Jurkat, Clone E6-1 (cell line): ENCODE results near the gene ARID2.
A peak's percentile ranks its signal among the peaks of the same experiment; 100 is the strongest.

Experiments
- DNase-seq: peaks from one replicate; pipeline ENCODE4 v3.0.0-alpha.2; 2011; ENCODE audit warnings: low read depth, low spot score
- H3K4me3 ChIP-seq: 2 replicates; pipeline ENCODE4 v1.5.1; 2011; ENCODE audit warnings: mild to moderate bottlenecking, low read length, control low read depth, moderate library complexity

Gene ARID2

GRCh38 chr12:45756666-45757065 lies 27.2 kb downstream of the ARID2 start:
- no peak overlapping the region for H3K4me3 ChIP-seq
- no peak for DNase-seq

DNA sequence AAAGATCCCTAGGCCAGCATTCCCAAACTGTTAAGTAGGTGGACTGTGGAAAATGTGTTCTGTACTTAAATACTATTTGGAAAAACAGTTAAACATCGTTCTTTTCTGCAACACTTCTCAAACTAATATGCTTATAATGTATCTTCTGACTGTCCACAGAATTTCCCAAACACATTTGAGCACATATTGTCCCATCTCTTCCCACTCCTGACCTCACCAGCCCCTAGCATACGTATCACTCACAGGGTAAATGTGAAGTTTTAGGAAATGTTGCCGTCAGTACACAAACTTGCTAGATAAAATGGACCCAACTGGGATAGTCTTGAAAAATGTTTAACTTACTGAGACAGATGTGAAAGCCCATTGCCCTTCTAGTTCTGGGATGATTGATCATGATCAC lies 27.7 kb downstream of the ARID2 start:
- no peak for DNase-seq
- no peak overlapping the region for H3K4me3 ChIP-seq

- no peak for DNase-seq
Observed at GRCh38 chr12:45760333-45760732, 30.8 kb downstream of the ARID2 start.

DNA sequence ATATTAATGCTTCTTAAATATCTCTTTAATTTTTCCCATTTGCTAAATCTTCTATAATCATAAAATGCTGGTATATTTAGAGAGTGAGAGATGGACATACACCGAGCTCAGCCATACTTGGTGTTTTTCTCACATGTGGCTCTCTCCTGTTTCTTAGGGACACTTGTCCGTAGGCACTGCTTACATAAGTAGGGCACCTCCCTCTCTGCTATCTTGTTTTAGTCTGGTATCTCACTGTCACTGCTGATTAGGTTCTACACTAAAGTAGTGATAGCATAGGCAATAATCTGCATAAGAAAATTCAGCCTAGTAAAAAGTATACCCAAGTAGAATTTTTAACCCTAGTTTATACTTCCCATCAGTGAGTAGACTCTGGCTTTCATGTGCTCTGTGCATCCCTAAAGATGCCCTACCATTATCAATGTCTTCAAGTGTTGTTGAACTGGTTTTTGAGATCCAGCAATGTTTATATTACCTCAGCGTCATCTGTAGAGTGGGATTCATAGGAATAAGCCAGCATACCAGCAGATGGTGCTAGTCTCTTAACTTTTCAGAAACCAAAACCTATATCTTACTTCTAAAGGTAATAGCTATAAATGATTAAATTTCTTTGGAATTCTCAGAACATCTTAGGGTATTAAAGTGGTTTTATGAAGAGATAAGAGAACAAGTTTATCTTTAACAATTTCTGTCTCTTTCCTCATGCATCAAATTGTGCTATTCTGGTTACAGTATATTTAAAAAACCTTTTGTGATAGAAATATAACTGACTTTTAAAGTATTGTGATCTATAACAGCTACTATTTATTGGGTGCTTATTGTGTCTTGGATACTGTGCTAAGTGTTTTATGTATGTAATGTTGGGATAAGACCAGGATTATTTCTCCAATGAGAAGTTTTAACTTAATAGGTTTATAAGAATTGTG lies 32.9 kb downstream of the ARID2 start:
- no peak overlapping the region for H3K4me3 ChIP-seq
- DNase-seq: peak; percentile 27

More at GRCh38 chr12:45760333-45760732, 30.8 kb downstream of the ARID2 start:
- H3K4me3 ChIP-seq: no peak overlapping the region

GRCh38 chr12:45763381-45763780 lies 33.9 kb downstream of the ARID2 start:
- H3K4me3 ChIP-seq: no peak overlapping the region
- DNase-seq: no peak

DNA sequence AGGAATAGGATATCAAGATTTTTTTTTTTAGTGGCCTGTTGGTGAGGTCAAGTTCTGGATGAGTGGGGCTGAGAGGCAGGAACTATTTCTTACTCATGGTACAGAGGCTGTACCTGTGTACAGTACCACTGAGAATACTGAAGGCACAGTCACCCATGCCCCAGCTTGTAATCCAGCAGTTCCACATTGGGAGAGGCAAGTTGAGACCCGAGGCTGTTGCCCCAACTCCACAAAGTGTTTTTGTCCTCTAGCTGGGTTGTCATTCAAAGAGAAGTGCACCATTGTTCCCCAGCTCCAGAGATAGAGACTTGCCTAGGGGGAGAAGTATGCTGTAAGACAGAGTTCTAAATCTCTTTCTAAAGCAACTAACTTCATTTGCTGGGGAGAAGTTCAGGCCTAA lies 38.7 kb downstream of the ARID2 start:
- H3K4me3 ChIP-seq: no peak overlapping the region
- no peak for DNase-seq

GRCh38 chr12:45773747-45774146 lies 44.2 kb downstream of the ARID2 start:
- DNase-seq: peak; percentile 9
- H3K4me3 ChIP-seq: no peak overlapping the region

GRCh38 chr12:45774508-45775162 lies 45.1 kb downstream of the ARID2 start:
- H3K4me3 ChIP-seq: no peak overlapping the region
- DNase-seq: no peak

DNA sequence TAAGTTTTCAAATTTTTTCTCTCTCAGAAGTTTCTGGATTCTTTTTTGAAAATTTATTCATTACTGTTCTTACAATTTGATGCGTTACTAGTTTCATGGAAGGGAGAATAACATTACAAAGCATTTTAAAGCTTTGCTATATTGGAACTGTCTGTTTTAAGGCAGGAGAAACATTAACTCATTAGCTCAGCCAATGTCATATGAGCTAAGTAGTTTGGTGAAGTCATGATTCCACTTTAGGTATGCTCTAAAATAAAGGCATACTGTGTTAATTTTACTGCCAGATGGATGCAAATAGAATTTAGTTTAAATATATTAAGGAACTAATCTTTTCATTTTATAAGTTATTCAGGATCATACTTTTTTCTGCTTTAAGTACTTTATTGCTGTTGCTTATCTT lies 46.0 kb downstream of the ARID2 start:
- H3K4me3 ChIP-seq: no peak overlapping the region
- DNase-seq: no peak

- no peak for DNase-seq
- no peak overlapping the region for H3K4me3 ChIP-seq
Observed at GRCh38 chr12:45775964-45776363, 46.5 kb downstream of the ARID2 start.

DNA sequence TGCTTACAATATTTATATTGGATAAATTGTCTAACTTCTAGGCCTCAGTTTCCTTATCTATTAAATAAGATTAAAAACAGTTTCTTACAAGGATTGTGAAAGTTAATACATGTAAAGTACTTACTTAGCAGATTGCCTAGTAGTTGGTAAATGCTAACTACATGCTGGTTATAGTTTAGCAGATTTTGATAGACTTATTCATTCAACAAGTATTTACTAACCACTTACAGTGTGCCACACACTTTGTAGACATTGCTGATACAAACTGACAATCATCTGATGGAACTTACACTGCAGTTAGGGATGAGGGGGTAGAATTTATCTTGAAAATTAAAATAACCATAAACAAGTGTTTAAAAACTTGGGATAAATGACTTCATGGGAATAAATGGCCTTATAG lies 50.4 kb downstream of the ARID2 start:
- no peak overlapping the region for H3K4me3 ChIP-seq
- no peak for DNase-seq

- no peak overlapping the region for H3K4me3 ChIP-seq
- no peak for DNase-seq
Observed at GRCh38 chr12:45781080-45781479, 51.6 kb downstream of the ARID2 start.

GRCh38 chr12:45785315-45785714 lies 55.8 kb downstream of the ARID2 start:
- DNase-seq: no peak
- H3K4me3 ChIP-seq: no peak overlapping the region

DNA sequence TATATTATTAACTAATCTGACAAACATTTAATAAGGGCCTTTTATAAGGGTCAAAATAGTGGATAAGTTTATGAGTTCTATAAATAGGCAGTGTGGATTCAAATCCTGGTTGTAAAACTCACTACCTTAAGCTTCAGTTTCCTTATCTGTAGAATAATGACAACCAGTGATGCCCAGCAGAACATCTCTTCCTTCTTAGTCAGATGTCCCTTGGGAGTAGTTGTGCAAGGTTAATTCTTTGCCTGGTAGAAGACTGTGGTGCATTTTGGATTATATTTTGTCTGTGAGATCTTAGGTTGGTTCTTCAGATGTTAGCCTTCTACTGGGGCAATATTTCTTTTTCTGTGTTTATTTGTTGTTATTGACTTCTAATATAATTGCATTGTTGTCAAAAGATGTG lies 59.5 kb downstream of the ARID2 start:
- no peak for DNase-seq
- no peak overlapping the region for H3K4me3 ChIP-seq

GRCh38 chr12:45794422-45794821 lies 64.9 kb downstream of the ARID2 start:
- DNase-seq: no peak
- H3K4me3 ChIP-seq: no peak overlapping the region

DNA sequence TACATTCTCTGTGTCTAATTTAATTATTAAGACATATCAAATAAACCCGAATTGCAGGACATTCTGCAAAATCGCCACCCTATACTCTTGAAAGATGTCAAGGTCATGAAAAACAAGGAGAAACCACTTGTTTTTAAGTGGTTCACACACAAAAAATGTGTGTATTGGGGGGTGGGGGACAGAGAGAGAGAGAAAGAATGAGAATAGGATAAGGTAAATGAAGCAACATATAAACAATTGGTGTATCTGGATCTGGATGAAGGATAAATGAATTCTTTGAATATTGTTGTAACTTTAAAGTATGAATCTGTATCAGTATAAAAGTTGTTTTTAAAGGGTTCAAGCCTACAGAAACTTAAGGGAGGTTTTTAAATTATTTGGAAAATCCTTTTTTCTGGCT lies 72.1 kb downstream of the ARID2 start:
- no peak overlapping the region for H3K4me3 ChIP-seq
- DNase-seq: no peak

DNA sequence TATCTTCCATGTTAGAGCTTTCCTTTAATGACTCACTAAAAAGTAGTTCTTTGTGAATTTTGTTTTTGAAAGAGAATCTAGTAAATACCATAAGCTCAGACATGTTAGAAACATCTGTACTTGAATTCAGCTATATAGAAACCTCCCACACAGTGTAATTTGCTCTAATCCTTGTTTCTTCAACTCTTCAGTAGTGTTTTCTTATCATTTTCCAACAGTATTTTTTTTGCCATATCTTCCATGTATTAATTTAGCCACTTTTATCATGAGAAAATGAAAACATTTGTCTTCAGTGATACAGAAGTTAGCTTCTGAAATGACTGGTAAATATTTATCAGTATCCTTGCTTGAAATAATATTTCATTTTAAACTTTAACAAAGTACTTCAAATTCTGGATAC lies 73.6 kb downstream of the ARID2 start:
- no peak overlapping the region for H3K4me3 ChIP-seq
- no peak for DNase-seq

DNA sequence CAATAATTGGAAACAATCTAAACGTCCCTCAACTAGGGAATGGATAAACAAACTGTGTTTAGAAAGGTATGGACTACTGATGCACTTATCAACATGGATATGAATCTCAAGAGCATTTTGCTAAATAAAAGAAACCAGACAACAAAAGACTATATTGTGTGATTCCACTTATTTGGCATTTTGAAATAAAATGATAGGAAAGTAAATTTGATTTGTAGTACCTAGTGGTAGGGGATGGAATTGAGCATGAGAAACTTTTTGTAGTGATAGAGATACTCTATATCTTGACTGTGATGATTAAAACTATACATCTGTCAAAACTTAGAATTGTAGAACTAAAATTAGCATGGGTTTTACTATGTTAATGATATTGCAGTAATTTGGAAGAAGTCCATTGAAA lies 87.1 kb downstream of the ARID2 start:
- H3K4me3 ChIP-seq: no peak overlapping the region
- no peak for DNase-seq

DNA sequence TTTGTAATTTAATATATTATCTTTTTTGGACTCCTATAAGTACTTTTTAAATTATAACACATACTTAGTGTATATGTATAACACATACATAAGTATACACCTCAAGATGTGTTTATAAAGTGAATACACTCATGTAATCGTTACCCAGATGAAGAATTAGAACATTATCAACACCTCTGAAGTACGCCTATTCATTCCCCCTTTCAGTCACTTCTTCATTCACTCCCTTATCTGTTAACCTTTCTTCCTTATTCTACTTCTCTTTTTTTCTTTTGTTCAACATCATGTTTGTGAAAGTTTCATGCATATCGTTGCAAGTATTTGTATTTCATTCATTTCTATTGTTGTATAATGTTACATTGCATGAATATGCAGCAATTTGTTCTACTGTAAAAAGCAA lies 98.5 kb downstream of the ARID2 start:
- no peak for DNase-seq

DNA sequence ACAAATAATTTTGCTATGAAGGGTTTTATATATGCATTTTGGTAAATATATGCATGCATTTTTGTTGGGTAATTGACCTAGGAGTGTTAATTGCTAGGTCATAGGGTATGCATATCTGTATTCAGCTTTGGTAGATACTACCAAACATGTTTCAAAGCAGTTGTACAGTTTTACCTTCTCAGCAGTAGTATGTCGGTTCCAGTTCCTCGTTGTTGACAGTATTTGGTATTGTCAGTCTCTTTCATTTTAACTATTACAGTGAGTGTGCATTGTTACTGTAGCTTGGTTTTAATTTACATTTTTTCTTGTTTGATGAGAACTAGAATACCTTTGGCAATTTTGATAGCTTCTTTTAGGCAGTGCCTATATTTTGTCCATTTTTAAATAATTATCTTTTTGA lies 98.9 kb downstream of the ARID2 start:
- no peak overlapping the region for H3K4me3 ChIP-seq
- no peak for DNase-seq

More for the DNA sequence above, 98.5 kb downstream of the ARID2 start:
- no peak overlapping the region for H3K4me3 ChIP-seq

DNA sequence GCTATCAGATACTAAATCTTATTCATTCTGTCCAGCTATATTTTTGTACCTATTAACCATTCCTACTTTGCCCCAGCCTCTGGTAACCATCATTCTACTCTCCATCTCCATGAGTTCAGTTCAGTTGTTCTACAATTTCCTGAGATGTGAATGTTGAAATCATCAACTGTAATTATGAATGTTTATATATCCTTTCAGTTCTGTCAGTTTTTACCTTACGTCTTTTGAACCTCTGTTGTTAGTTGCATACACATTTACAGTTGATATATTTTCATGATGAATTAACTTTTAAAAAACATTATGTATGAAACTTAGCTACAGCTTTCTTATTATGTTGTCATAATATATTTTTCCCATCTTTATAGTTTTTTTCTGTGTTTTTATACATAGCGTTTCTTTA lies 102.1 kb downstream of the ARID2 start:
- H3K4me3 ChIP-seq: no peak overlapping the region
- DNase-seq: no peak
